GM23338 (cell line): Measurements from ENCODE around the gene RCAN3.

Experiments used
- TF ChIP-seq, protein P1 (sequence below): IDR thresholded peaks from one replicate; pipeline ENCODE4 v1.6.1; 2018; ENCODE audit warnings: antibody characterized with exemption; ENCODE audit not compliant: unreplicated experiment
- TF ChIP-seq, protein P2 (sequence below), 2 experiments: fragments of 200-600 bp in 1 of 2; sonication (generic) in 1 of 2; conservative IDR thresholded peaks; 2 replicates each; pipeline versions ENCODE4 v1.5.1 to v1.6.1; 2016 to 2017; ENCODE audit warnings: antibody characterized with exemption in 2 of 2, low read depth in 2 of 2, mild to moderate bottlenecking in 2 of 2, moderate library complexity in 1 of 2

DNA sequence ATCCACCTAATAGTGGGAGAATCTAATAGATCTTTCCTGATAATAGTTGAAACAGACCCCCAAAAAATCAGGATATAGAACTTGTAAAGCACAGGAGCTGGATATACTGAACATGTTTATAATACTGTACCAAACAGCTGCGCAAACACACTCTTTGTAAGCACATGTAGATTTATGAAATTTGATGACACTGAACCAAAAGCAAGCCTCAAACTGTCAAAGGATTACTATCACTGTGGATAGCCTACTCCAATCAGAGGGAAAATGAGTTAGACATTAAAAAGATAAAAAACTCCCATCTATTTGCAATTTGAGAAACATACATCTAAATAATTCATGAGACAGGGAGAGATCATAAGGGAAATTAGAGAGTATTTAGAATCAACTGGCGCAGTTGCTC, 26.1 kb downstream of the RCAN3 start:
- TF ChIP-seq, protein P1, sequence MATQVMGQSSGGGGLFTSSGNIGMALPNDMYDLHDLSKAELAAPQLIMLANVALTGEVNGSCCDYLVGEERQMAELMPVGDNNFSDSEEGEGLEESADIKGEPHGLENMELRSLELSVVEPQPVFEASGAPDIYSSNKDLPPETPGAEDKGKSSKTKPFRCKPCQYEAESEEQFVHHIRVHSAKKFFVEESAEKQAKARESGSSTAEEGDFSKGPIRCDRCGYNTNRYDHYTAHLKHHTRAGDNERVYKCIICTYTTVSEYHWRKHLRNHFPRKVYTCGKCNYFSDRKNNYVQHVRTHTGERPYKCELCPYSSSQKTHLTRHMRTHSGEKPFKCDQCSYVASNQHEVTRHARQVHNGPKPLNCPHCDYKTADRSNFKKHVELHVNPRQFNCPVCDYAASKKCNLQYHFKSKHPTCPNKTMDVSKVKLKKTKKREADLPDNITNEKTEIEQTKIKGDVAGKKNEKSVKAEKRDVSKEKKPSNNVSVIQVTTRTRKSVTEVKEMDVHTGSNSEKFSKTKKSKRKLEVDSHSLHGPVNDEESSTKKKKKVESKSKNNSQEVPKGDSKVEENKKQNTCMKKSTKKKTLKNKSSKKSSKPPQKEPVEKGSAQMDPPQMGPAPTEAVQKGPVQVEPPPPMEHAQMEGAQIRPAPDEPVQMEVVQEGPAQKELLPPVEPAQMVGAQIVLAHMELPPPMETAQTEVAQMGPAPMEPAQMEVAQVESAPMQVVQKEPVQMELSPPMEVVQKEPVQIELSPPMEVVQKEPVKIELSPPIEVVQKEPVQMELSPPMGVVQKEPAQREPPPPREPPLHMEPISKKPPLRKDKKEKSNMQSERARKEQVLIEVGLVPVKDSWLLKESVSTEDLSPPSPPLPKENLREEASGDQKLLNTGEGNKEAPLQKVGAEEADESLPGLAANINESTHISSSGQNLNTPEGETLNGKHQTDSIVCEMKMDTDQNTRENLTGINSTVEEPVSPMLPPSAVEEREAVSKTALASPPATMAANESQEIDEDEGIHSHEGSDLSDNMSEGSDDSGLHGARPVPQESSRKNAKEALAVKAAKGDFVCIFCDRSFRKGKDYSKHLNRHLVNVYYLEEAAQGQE = no peak
- TF ChIP-seq, protein P2, sequence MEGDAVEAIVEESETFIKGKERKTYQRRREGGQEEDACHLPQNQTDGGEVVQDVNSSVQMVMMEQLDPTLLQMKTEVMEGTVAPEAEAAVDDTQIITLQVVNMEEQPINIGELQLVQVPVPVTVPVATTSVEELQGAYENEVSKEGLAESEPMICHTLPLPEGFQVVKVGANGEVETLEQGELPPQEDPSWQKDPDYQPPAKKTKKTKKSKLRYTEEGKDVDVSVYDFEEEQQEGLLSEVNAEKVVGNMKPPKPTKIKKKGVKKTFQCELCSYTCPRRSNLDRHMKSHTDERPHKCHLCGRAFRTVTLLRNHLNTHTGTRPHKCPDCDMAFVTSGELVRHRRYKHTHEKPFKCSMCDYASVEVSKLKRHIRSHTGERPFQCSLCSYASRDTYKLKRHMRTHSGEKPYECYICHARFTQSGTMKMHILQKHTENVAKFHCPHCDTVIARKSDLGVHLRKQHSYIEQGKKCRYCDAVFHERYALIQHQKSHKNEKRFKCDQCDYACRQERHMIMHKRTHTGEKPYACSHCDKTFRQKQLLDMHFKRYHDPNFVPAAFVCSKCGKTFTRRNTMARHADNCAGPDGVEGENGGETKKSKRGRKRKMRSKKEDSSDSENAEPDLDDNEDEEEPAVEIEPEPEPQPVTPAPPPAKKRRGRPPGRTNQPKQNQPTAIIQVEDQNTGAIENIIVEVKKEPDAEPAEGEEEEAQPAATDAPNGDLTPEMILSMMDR (conservative IDR thresholded peaks at IDR 0.05; ENCODE audit: low read depth in 2 of 2) = no peak
